OCI-LY7 (cell line): ENCODE results near the gene TAS1R2. TPM values are rescaled to one million over a fixed set of nuclear protein-coding genes. Genes with fewer than 3 reads are reported as not detected.

Experiments
- BruUV-seq: library from RNA; stranded (reverse); fragments of 400-500 nt; replicated peaks from 2 replicates; lab custom pipeline; 2021; lab: Mats Ljungman, UMichigan
- CTCF ChIA-PET: fragments of 300-600 bp; sonication (Branson Sonifier 250); formaldehyde crosslinking; loops from one replicate; lab custom pipeline; 2022; ENCODE audit warnings: antibody characterized with exemption; ENCODE audit not compliant: unreplicated experiment; lab: Charles Lee
- POLR2A ChIA-PET: fragments of 300-600 bp; sonication (Branson Sonifier 250); formaldehyde crosslinking; loops from one replicate; lab custom pipeline; 2022; ENCODE audit warnings: antibody characterized with exemption; lab: Charles Lee
- DNase-seq: peaks from one replicate; pipeline ENCODE4 v3.0.0-alpha.2; 2015; ENCODE audit warnings: low spot score
- H2AFZ ChIP-seq: fragments of 200-600 bp; sonication (generic), shearing (Covaris generic); 2 replicates; pipeline ENCODE4 v1.6.1; 2014; ENCODE audit warnings: mild to moderate bottlenecking, antibody characterized with exemption, low read length, moderate library complexity
- H3K27ac ChIP-seq: fragments of 200-600 bp; sonication (generic); 2 replicates; pipeline ENCODE4 v1.5.1; 2014; ENCODE audit warnings: mixed run types, low read depth, mild to moderate bottlenecking, moderate library complexity, low read length, inconsistent platforms; ENCODE audit not compliant: poor library complexity, severe bottlenecking
- H3K36me3 ChIP-seq: fragments of 200-600 bp; sonication (generic); 2 replicates; pipeline ENCODE4 v1.6.1; 2014; ENCODE audit warnings: mild to moderate bottlenecking, antibody characterized with exemption, low read length, moderate library complexity, mixed read lengths; ENCODE audit not compliant: insufficient read depth
- H3K4me1 ChIP-seq: fragments of 200-600 bp; sonication (generic); 2 replicates; pipeline ENCODE4 v1.5.1; 2014; ENCODE audit warnings: mild to moderate bottlenecking, low read length; ENCODE audit not compliant: insufficient read depth, poor library complexity, severe bottlenecking
- H3K4me2 ChIP-seq: fragments of 200-600 bp; sonication (generic); 2 replicates; pipeline ENCODE4 v1.6.1; 2014; ENCODE audit warnings: mild to moderate bottlenecking, low read length
- H3K4me3 ChIP-seq: fragments of 200-600 bp; sonication (generic); 2 replicates; pipeline ENCODE4 v1.5.1; 2014; ENCODE audit warnings: mild to moderate bottlenecking, low read depth, low read length; ENCODE audit not compliant: poor library complexity, severe bottlenecking
- H3K79me2 ChIP-seq: fragments of 200-600 bp; sonication (generic); 2 replicates; pipeline ENCODE4 v1.6.1; 2016; ENCODE audit warnings: low read depth, mild to moderate bottlenecking, low read length, moderate library complexity, mixed read lengths; ENCODE audit not compliant: insufficient read depth
- H3K9me2 ChIP-seq: fragments of 200-600 bp; sonication (generic); 2 replicates; pipeline ENCODE4 v1.6.1; 2016; ENCODE audit warnings: mild to moderate bottlenecking, low read length, mixed read lengths; ENCODE audit not compliant: insufficient read depth
- H3K9me3 ChIP-seq: fragments of 200-600 bp; sonication (generic); 2 replicates; pipeline ENCODE4 v1.6.1; 2014; ENCODE audit warnings: mild to moderate bottlenecking, mixed run types, low read length, mixed read lengths
- H4K20me1 ChIP-seq: fragments of 200-600 bp; sonication (generic); 2 replicates; pipeline ENCODE4 v1.6.1; 2014; ENCODE audit warnings: mild to moderate bottlenecking, antibody characterized with exemption, low read length, moderate library complexity, mixed read lengths; ENCODE audit not compliant: insufficient read depth
- CTCF ChIP-seq: fragments of 200-600 bp; sonication (generic); conservative IDR thresholded peaks from 2 replicates; pipeline ENCODE4 v1.5.1; 2014; ENCODE audit warnings: mild to moderate bottlenecking, antibody characterized with exemption, low read length, moderate library complexity, mixed read lengths
- EZH2phosphoT487 ChIP-seq: fragments of 200-600 bp; sonication (generic); IDR thresholded peaks from 2 replicates; pipeline ENCODE4 v1.6.1; 2018; ENCODE audit warnings: low read depth, borderline replicate concordance, mild to moderate bottlenecking, mixed run types, antibody characterized with exemption, low read length, moderate library complexity, mixed read lengths
- intact Hi-C: fragments of 100-400 bp; cut with micrococcal nuclease; formaldehyde crosslinking; loops from one replicate; pipeline ENCODE4 v1.10.0; 2022; ENCODE audit not compliant: unreplicated experiment
- total RNA-seq, 2 experiments: library from RNA; depleted of rRNA in 1 of 2; stranded (reverse); fragments of >200 nt in 1 of 2; shearing (Covaris generic) in 1 of 2; gene quantifications; 2 replicates each; pipeline ENCODE4 v1.2.3, GENCODE V29; 2014 to 2022

The TAS1R2 gene
- total RNA-seq, 2 experiments from 2014 or later: not detected

DNA sequence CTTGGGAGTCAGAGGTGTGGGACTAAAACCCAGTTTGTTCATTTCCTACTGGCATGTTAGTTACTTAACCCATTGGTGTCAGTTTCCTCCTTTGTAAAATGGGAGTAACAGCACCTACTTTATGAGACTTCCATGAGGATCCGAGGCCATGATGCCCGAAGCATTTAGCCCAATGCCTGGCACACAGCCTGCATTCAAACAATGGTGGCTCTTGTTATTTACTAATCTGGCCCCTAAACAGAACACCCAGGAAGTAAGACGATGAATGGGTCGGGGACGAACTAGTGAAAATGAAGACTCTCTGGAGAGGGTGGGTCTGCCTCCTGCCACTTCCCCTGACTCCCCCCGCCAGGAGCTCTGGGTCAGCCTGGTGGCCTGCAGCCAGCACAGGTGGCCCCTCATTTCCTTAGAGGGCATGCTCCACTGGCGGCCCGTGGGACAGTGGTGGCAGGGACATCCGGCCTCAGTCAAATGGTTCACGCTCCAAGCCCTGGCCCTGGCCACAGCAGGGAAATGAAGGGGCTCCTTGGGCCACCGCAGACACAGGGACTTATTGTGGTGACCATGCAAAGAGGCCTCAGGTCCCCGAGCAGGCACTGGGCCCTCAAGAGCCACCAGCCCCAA lies 9.5 kb upstream of the TAS1R2 start:
- no peak overlapping the region for H3K4me2 ChIP-seq
- POLR2A ChIA-PET: no interaction called here
- no peak overlapping the region for H2AFZ ChIP-seq
- no peaks in the 10 kb centered on the region for H3K79me2 ChIP-seq
- H3K9me3 ChIP-seq: no peaks in the 10 kb centered on the region
- H3K4me3 ChIP-seq: no peak overlapping the region
- CTCF ChIA-PET: no interaction called here
- H3K9me2 ChIP-seq: no peaks in the 10 kb centered on the region
- no peaks in the 10 kb centered on the region for H3K4me1 ChIP-seq
- BruUV-seq: no TSS peak
- no peak overlapping the region for H3K27ac ChIP-seq
- intact Hi-C loops: no loop called here
- no peak for TF ChIP-seq CTCF
- TF ChIP-seq EZH2phosphoT487: no peak
- no peaks in the 10 kb centered on the region for H3K36me3 ChIP-seq
- DNase-seq: no peak
- H4K20me1 ChIP-seq: no peaks in the 10 kb centered on the region

DNA sequence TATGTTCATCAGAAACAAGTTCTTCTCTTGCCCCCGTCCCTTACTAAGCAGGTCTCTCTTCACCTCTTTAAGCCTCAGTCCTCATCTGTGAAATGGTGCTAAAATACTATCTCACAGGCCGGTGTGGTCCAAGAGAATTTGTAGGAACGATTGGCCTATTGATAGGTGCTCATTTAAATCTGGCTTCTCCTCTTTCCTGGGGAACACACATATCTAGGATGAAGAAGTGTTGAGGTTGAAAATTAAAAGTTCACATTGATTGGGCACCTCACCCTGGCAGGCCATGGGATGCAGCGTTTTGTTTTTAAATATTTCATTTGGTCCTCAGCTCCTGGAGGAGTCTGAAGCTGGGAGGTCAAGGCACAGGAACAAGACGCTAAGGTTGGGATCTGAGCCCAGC lies 8.9 kb upstream of the TAS1R2 start:
- intact Hi-C loops: no loop called here
- H3K4me3 ChIP-seq: no peak overlapping the region
- no TSS peak for BruUV-seq
- no peaks in the 10 kb centered on the region for H3K9me3 ChIP-seq
- H3K27ac ChIP-seq: no peak overlapping the region
- H3K36me3 ChIP-seq: no peaks in the 10 kb centered on the region
- no peak overlapping the region for H2AFZ ChIP-seq
- H3K9me2 ChIP-seq: no peaks in the 10 kb centered on the region
- H3K4me2 ChIP-seq: no peak overlapping the region
- no peak for DNase-seq
- H3K4me1 ChIP-seq: no peaks in the 10 kb centered on the region
- CTCF ChIA-PET: no interaction called here
- POLR2A ChIA-PET: no interaction called here
- no peaks in the 10 kb centered on the region for H4K20me1 ChIP-seq
- no peak for TF ChIP-seq EZH2phosphoT487
- no peak for TF ChIP-seq CTCF
- no peaks in the 10 kb centered on the region for H3K79me2 ChIP-seq

DNA sequence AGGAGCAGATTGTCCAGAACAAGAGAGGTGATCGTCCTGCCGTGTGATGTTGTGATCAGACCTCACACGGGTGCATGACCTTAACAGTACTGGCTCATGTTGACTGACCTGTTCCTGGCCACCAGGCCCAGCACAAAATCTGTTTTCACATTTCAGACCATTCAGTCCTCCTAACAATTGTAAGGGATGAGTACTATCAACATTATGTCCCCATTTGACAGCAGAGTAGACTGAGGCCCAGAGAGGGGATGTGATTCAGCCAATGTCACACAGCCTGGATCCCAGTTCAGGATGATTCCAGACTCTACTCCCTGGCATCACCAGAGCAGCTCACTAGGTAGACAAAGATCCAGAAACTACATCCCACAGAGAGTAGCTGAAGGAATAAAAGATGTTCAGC lies 7.4 kb upstream of the TAS1R2 start:
- ChIA-PET POLR2A (interaction anchor here (0.6 to 1.1 kb wide), 2 partner anchors 18 to 37 kb away, joined by 3 to 7 read pairs; no protein-coding TSS in a partner anchor), CTCF (no interaction called here)
- no peak for DNase-seq
- Histone ChIP-seq H3K4me2 (no peak overlapping the region), H3K79me2 (no peaks in the 10 kb centered on the region), H2AFZ (no peak overlapping the region), H3K36me3 (no peaks in the 10 kb centered on the region), H4K20me1 (no peaks in the 10 kb centered on the region), H3K4me1 (no peaks in the 10 kb centered on the region), H3K4me3 (no peak overlapping the region), H3K9me3 (no peaks in the 10 kb centered on the region), H3K9me2 (no peaks in the 10 kb centered on the region), H3K27ac (no peak overlapping the region)
- intact Hi-C loops: no loop called here
- no TSS peak for BruUV-seq
- TF ChIP-seq CTCF: no peak
- no peak for TF ChIP-seq EZH2phosphoT487
